Measurements from ENCODE around the gene B3GNT8.
"Not testable (repeated sequence)": the region's sequence is repeated elsewhere in the genome, so short reads cannot be mapped to it uniquely, and the experiment has no call there.

Gene B3GNT8

GRCh38 chr19:41442473-41443355 is 15.5 kb upstream of the B3GNT8 start, which contains the start of gene ERICH4:
Gene ERICH4, plus strand, starts transcription at chr19:41443156. Its CDS starts 14 bp downstream, at chr19:41443170.
- H3K9me3 Mint-ChIP-seq = no peaks in the 10 kb centered on the region
- H3K27me3 Mint-ChIP-seq = no peaks in the 10 kb centered on the region
- H3K4me3 Mint-ChIP-seq = no peak within 1 kb of the TSS
- H3K27ac Mint-ChIP-seq = peak within 1 kb of the TSS; percentile 59
- H3K36me3 Mint-ChIP-seq = peaks cover 2% of the 10 kb centered on the region
- peaks cover 3% of the 10 kb centered on the region for H3K4me1 Mint-ChIP-seq

- Mint-ChIP-seq H3K9me3 (no peaks in the 10 kb centered on the region), H3K4me1 (peaks cover 6% of the 10 kb centered on the region), H3K27ac (peak overlapping the region; percentile 10), H3K36me3 (peaks cover 5% of the 10 kb centered on the region), H3K27me3 (no peaks in the 10 kb centered on the region), H3K4me3 (no peak overlapping the region)
Observed at GRCh38 chr19:41441321-41441945, 14.3 kb upstream of the B3GNT8 start.

GRCh38 chr19:41439441-41440222 is 12.5 kb upstream of the B3GNT8 start, which contains the start of gene DMAC2:
Gene DMAC2, minus strand, starts transcription at chr19:41439912. Its CDS starts 13 bp downstream, at chr19:41439899.
- Mint-ChIP-seq H3K9me3 (no peaks in the 10 kb centered on the region), H3K36me3 (peaks cover 6% of the 10 kb centered on the region), H3K27ac (no peak within 1 kb of the TSS), H3K4me1 (peaks cover 6% of the 10 kb centered on the region), H3K4me3 (no peak within 1 kb of the TSS), H3K27me3 (no peaks in the 10 kb centered on the region)

DNA sequence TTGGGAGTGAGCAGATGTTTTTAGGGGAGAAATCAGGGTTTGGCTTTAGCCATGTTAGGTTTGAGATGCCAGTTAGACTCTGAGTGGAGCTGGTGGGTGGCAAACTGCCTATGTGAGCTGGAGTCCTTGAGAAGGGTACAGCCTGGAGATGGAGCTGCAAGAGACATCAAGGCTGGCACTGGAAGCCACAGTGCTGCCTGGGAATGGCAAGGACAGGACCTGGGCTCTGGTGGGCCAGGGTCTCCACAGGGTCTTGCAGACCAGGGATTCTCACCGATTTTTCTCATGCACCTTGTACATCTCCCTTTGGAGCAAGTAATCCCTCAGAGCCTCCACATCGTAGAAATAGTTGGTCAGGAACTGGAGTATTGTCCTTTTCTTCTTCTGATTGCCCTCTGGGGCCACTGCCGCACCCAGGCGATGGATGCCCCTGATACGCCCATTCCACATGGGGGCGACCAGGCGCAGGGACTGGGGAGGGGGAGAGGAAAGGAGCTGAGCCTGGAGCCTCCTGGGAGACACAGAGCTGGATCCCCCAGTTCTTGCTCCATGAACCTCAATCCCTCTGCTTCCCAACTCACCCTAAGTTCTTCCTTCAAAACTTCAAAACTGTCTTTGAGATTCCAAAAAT is 10.9 kb upstream of the B3GNT8 start:
- Mint-ChIP-seq H3K9me3 (no peaks in the 10 kb centered on the region), H3K27me3 (no peaks in the 10 kb centered on the region), H3K4me3 (no peak overlapping the region), H3K4me1 (peaks cover 10% of the 10 kb centered on the region), H3K36me3 (peaks cover 6% of the 10 kb centered on the region), H3K27ac (peak overlapping the region; percentile 70)

- Mint-ChIP-seq H3K27ac (no peak overlapping the region), H3K27me3 (no peaks in the 10 kb centered on the region), H3K4me1 (peaks cover 10% of the 10 kb centered on the region), H3K9me3 (no peaks in the 10 kb centered on the region), H3K4me3 (peak overlapping the region; percentile 9), H3K36me3 (peaks cover 6% of the 10 kb centered on the region)
Observed at GRCh38 chr19:41436674-41436951, 9.4 kb upstream of the B3GNT8 start.

- H3K36me3 Mint-ChIP-seq = peaks cover 6% of the 10 kb centered on the region
- no peaks in the 10 kb centered on the region for H3K9me3 Mint-ChIP-seq
- H3K27ac Mint-ChIP-seq = no peak overlapping the region
- H3K4me3 Mint-ChIP-seq = peak overlapping the region; percentile 9
- H3K4me1 Mint-ChIP-seq = peaks cover 10% of the 10 kb centered on the region
- H3K27me3 Mint-ChIP-seq = no peaks in the 10 kb centered on the region
Observed at GRCh38 chr19:41435936-41436673, 8.9 kb upstream of the B3GNT8 start.

DNA sequence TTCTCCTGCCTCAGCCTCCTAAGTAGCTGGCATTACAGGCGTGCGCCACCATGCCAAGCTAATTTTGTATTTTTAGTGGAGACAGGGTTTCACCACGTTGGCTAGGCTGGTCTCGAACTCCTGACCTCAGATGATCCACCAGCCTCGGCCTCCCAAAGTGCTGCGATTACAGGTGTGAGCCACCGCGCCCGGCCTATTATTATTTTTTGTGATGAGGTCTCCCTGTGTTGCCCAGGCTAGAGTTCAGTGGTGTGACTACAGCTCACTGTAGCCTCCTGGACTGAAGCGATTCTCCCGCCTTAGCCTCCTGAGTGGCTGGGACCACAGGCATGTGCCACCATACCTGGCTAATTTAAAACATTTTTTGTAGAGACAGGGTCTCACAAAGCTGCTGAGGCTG is 8.2 kb upstream of the B3GNT8 start:
- not testable (repeated sequence) for H3K36me3 Mint-ChIP-seq, H3K4me3 Mint-ChIP-seq, H3K9me3 Mint-ChIP-seq, H3K4me1 Mint-ChIP-seq, H3K27ac Mint-ChIP-seq, H3K27me3 Mint-ChIP-seq

DNA sequence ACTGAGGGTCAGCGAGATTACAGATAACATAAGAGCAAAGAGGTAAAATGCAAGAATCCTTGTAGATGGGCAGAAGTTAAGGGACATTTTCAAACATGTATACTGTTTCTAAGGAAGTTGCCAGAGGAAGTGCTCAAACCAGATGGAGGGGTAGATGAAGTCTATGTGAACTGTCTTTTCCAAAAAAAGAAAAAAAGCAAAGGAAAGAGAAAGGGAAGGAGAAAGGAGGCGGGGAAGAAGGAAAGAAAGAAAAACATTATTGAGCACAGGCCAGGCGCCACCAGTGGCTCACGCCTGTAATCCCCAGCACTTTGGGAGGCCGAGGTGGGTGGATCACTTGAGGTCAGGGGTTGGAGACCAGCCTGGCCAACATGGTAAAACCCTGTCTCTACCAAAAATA is 7.3 kb upstream of the B3GNT8 start:
- H3K36me3 Mint-ChIP-seq = peaks cover 6% of the 10 kb centered on the region
- no peak overlapping the region for H3K4me3 Mint-ChIP-seq
- H3K4me1 Mint-ChIP-seq = peaks cover 10% of the 10 kb centered on the region
- H3K27ac Mint-ChIP-seq = peak overlapping the region; percentile 47
- no peaks in the 10 kb centered on the region for H3K9me3 Mint-ChIP-seq
- no peaks in the 10 kb centered on the region for H3K27me3 Mint-ChIP-seq

DNA sequence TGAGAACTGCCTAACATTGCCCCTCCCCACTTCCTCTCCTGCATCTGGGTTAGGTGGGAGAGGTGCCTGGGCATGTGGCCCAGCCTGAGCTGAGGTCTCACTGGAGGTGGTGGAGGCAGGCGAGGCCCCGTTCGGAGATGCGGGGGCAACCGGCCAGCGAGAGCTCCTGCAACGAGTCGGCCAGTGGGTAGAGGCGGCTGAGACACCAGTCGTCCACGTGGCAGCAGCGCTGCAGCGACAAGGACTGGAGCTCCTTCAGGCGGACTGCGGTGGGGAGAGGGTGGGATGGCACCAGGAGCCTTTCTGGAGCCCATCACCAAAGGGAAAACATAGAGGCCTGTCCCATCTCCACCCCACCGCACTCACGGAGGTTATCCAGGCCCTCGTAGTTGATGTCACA is 6.0 kb upstream of the B3GNT8 start:
- Mint-ChIP-seq H3K27me3 (no peaks in the 10 kb centered on the region), H3K4me1 (peaks cover 20% of the 10 kb centered on the region), H3K9me3 (no peaks in the 10 kb centered on the region), H3K4me3 (no peak overlapping the region), H3K27ac (no peak overlapping the region), H3K36me3 (peaks cover 4% of the 10 kb centered on the region)

- no peaks in the 10 kb centered on the region for H3K9me3 Mint-ChIP-seq
- peaks cover 28% of the 10 kb centered on the region for H3K4me1 Mint-ChIP-seq
- H3K4me3 Mint-ChIP-seq = no peak overlapping the region
- H3K27ac Mint-ChIP-seq = no peak overlapping the region
- H3K36me3 Mint-ChIP-seq = peaks cover 4% of the 10 kb centered on the region
- no peaks in the 10 kb centered on the region for H3K27me3 Mint-ChIP-seq
Observed at GRCh38 chr19:41431426-41432386, 4.5 kb upstream of the B3GNT8 start.

GRCh38 chr19:41430922-41431321 is 3.7 kb upstream of the B3GNT8 start:
- Mint-ChIP-seq H3K27ac (no peak overlapping the region), H3K4me3 (no peak overlapping the region), H3K36me3 (no peaks in the 10 kb centered on the region), H3K9me3 (no peaks in the 10 kb centered on the region), H3K27me3 (no peaks in the 10 kb centered on the region), H3K4me1 (peaks cover 28% of the 10 kb centered on the region)

GRCh38 chr19:41428481-41428859 is 1.3 kb upstream of the B3GNT8 start:
- Mint-ChIP-seq H3K9me3 (no peaks in the 10 kb centered on the region), H3K27ac (no peak overlapping the region), H3K27me3 (no peaks in the 10 kb centered on the region), H3K4me3 (peak overlapping the region; percentile 33), H3K4me1 (peaks cover 24% of the 10 kb centered on the region), H3K36me3 (no peaks in the 10 kb centered on the region)

GRCh38 chr19:41427647-41428480 is 690 bp upstream of the B3GNT8 start:
- Mint-ChIP-seq H3K4me1 (peaks cover 24% of the 10 kb centered on the region), H3K36me3 (peaks cover under 1% of the 10 kb centered on the region), H3K4me3 (peak overlapping the region; percentile 86), H3K27ac (peak overlapping the region; percentile 90), H3K9me3 (no peaks in the 10 kb centered on the region), H3K27me3 (no peaks in the 10 kb centered on the region)

Data from activated naive CD4-positive, alpha-beta T cell treated with anti-CD3 and anti-CD28 coated beads, Interleukin-2, amount 50 U/mL, for 24 hours (primary cell).